SHP77 treated with DMSO at 0.1 percent for 48 hours (cell line): Measurements from ENCODE around the gene DIPK2A.

ENCODE experiments used
- DNase-seq: peaks from one replicate; lab custom pipeline; 2025; lab: John Stamatoyannopoulos, UW

Gene DIPK2A

GRCh38 chr3:143974271-143975238 is 2.9 kb downstream of the DIPK2A start:
- no peak for DNase-seq

- DNase-seq, result no peak
These were observed 4.0 kb downstream of the DIPK2A start for GRCh38 chr3:143975554-143976152.

GRCh38 chr3:143977341-143978262 is 6.0 kb downstream of the DIPK2A start:
- no peak for DNase-seq

DNA sequence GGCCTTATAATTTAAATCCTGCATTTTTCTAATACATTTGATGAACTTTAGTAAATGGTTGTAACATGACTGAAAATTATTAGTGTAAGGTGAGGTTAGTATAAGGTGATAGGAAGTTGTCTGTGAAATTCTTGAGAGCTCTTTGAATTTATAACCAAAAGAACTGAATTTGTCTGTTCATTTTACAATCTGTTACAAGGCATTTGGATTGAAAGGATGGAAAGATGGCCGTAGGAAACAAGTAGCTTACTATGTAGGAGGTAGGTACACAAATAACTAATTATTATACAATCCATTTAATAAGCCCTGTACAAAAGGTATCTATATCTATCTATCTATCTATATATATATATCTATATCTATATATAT is 6.6 kb downstream of the DIPK2A start:
- no peak for DNase-seq

DNA sequence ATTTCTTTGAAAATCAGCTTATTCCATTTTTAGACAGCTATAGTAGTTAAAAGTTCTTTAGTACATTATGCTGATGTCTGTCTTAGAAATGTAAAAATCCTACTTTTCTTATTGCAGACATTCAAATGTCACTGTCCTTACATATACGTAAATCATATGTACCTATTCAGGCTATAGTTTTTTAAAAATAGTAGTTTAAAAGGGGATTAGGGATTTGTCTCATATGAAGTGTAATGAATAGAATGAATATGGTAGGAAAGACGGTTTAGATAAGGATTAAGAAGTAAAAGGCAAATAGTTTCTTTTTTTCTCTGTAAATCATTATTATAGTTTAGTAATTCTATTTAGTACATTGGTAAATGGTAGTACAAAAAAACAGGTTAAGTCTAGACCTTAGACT is 7.4 kb downstream of the DIPK2A start:
- DNase-seq, result no peak

DNA sequence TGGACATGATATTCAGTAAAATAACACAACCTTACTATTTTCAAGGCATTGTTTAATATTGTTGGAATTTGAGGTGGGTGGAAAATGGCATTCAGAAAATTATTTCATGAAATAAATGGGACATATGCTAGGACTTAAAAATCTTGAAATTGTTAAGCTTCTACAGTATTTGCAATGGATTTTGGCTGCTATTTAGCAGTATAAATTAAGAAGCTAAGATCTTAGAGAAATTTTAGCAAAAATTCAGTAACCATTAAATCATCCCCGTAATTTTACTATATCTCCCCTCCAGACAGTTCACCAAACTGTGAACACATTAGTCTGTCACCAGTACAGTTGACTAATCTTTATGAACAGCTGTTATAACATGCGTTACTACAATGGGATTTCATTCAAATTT is 8.2 kb downstream of the DIPK2A start:
- DNase-seq, result no peak

GRCh38 chr3:143988306-143988705 is 16.7 kb downstream of the DIPK2A start:
- DNase-seq, result no peak

- DNase-seq, result no peak
These were observed 17.8 kb downstream of the DIPK2A start for GRCh38 chr3:143989461-143989860.

GRCh38 chr3:143991713-143992112 is 20.1 kb downstream of the DIPK2A start:
- no peak for DNase-seq

GRCh38 chr3:143998266-143998665 is 26.6 kb downstream of the DIPK2A start:
- no peak for DNase-seq

DNA sequence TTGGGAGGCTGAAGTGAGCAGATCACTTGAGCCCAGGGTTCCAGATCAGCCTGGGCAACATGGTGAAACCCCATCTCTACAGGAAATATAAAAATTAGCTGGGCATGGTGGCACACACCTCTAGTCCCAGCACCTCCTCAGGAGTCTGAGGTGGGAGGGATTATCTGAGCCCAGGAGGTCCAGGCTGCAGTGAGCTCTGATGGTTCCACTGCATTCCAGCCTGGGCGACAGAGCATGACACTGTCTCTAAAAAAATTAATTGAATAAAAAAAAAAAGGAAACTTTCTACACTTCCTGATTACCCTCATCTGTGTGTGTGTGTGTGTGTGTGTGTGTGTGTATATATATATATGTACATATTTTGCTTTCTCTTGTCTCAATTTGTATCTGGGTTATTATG is 31.4 kb downstream of the DIPK2A start:
- DNase-seq, result no peak

GRCh38 chr3:144010371-144010770 is 38.7 kb downstream of the DIPK2A start:
- no peak for DNase-seq

GRCh38 chr3:144011251-144011799 is 39.7 kb downstream of the DIPK2A start:
- no peak for DNase-seq

DNA sequence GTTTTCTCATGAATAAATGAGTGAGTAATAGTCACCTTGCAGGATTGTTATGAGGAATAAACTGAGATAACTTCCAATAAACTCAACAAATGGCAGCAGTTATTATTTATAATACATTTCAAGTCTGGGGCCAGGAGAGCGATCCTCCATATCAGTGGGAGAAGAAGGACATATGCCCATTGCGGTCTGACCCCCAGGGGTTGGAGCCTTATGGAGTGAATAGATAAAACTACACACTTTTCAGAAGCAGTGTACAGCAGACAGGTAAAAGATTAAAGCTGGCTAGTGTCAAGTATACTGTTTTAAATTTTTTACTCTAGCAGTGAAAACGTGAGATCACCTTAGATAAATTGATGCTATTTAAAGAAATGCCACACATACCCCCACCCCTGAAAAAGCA is 43.5 kb downstream of the DIPK2A start:
- DNase-seq, result no peak

DNA sequence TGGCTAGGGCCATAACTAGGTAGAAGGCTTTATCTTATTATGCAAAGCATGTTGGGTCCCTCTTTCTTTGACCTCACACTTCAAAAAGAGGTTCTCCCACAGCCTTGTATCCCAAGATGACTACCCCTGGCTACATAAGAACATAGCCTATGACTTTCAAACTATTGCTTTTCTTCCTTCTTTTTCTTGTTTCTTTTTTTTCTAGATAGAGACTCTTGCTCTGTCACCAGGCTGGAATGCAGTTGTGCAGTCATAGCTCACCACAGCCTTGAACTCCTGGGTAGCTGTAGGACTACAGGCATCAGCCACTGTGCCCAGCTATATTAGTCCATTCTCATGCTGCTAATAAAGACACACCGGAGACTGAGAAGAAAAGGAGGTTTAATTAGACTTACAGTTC is 47.2 kb downstream of the DIPK2A start:
- DNase-seq, result no peak
